ACC112 (cell line): Measurements from ENCODE around the gene ANKDD1B.
"Not testable (repeated sequence)": the region's sequence is repeated elsewhere in the genome, so short reads cannot be mapped to it uniquely, and the experiment has no call there.

Experiments used
- H2AFZ ChIP-seq: fragments of 200-600 bp; sonication (generic); one replicate; pipeline ENCODE4 v1.6.0; 2017; ENCODE audit warnings: antibody characterized with exemption, low read length; ENCODE audit not compliant: unreplicated experiment
- H3K27ac ChIP-seq: fragments of 200-600 bp; sonication (generic); 2 replicates; pipeline ENCODE4 v1.5.1; 2014; ENCODE audit warnings: low read depth, mild to moderate bottlenecking, antibody characterized with exemption, low read length, moderate library complexity
- H3K27me3 ChIP-seq: fragments of 200-600 bp; sonication (generic); 2 replicates; pipeline ENCODE4 v1.6.1; 2014; ENCODE audit warnings: mild to moderate bottlenecking, antibody characterized with exemption, low read length, moderate library complexity, mixed read lengths; ENCODE audit not compliant: insufficient read depth
- H3K36me3 ChIP-seq: fragments of 200-600 bp; sonication (generic); 2 replicates; pipeline ENCODE4 v1.6.1; 2016; ENCODE audit warnings: mild to moderate bottlenecking, antibody characterized with exemption, low read length, moderate library complexity, mixed read lengths; ENCODE audit not compliant: insufficient read depth
- H3K4me1 ChIP-seq: fragments of 200-600 bp; sonication (generic); one replicate; pipeline ENCODE4 v1.6.1; 2016; ENCODE audit warnings: low read length, mixed read lengths; ENCODE audit not compliant: insufficient read depth, unreplicated experiment, control insufficient read depth
- H3K4me3 ChIP-seq: fragments of 200-600 bp; sonication (generic); 2 replicates; pipeline ENCODE4 v1.5.1; 2014; ENCODE audit warnings: mild to moderate bottlenecking, low read depth, low read length
- H3K79me2 ChIP-seq: fragments of 200-600 bp; sonication (generic); one replicate; pipeline ENCODE4 v1.6.0; 2016; ENCODE audit warnings: low read length; ENCODE audit not compliant: control insufficient read depth, unreplicated experiment, insufficient read depth

ANKDD1B gene

DNA sequence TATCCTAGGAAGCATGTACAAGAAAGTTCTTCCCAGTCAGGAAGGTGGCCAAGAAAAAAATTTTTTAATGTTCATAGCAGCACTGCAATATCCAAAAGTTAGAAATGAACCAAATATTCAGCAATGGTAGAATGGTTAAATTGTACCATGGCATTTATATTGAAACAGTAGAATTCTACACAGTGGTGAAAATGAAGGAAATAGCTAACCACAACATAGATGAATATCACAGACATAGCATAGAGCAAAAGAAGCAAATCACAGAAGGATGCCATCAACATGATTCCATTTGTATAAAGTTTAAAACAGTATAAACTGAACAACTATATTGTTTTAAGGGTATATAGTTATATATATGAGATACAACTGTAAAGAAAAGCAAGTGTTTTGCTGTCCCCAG lies 10.7 kb upstream of the ANKDD1B start:
- Histone ChIP-seq H3K79me2 (peaks cover 5% of the 10 kb centered on the region), H3K4me3 (no peak overlapping the region), H3K27ac (no peak overlapping the region), H3K27me3 (no peaks in the 10 kb centered on the region), H2AFZ (no peak overlapping the region), H3K36me3 (peaks cover 24% of the 10 kb centered on the region), H3K4me1 (no peaks in the 10 kb centered on the region)

DNA sequence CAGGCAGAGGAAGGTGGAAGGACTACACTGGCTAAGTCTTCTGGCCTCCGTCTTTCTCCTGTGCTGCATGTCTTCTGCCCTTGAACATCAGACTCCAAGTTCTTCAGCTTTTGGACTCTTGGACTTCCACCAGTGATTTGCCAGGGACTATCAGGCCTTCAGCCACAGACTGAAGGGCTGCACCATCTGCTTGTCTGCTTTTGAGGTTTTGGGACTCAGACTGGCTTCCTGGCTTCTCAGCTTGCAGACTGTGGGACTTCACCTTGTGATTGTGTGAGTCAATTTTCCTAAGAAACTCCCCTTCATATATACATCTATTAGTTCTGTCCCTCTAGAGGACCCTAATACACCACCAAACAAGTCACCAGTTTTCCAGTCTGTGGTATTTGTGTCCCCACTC lies 9.7 kb upstream of the ANKDD1B start:
- Histone ChIP-seq H3K4me3 (no peak overlapping the region), H3K27me3 (no peaks in the 10 kb centered on the region), H2AFZ (no peak overlapping the region), H3K79me2 (peaks cover under 1% of the 10 kb centered on the region), H3K4me1 (no peaks in the 10 kb centered on the region), H3K27ac (no peak overlapping the region), H3K36me3 (peaks cover 18% of the 10 kb centered on the region)

DNA sequence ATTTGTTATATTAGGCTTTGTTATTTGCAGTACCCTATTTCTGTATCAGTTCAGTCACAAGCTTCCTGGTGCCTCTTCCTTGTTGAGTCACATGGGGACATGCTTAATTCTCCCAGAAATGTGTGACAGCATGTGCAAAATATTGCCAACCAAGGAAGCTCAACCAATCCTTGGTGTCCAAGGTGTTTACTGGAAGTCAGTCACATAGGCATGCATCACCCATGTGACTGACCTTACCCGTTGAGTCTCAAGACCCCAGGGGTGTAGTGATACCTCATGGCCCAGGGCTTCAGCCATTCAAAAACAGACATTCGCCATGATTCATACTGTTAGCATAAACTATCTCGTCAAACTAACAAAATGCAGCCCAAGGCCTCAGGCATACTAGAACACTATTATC lies 9.3 kb upstream of the ANKDD1B start:
- Histone ChIP-seq H3K36me3 (peaks cover 15% of the 10 kb centered on the region), H3K79me2 (no peaks in the 10 kb centered on the region), H2AFZ (no peak overlapping the region), H3K27ac (no peak overlapping the region), H3K27me3 (no peaks in the 10 kb centered on the region), H3K4me1 (no peaks in the 10 kb centered on the region), H3K4me3 (no peak overlapping the region)

DNA sequence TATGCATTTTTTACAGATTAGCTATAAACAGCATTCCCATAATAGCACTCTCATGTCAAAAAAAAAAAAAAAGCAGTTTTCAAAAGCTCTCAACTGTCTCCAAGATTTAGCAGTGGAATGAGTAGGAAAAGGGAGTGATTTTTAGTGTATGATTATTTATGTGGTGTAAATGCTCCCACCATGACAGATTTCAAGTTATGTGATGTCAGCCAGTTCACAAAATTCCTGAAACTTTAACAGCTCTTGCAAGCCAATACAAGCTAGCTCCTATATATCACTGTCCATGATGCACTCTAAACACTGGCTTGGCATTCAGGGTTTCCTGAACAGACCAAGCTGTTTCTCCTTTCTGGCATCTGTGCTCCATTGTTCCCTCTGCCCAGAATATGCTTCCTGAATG lies 7.9 kb upstream of the ANKDD1B start:
- Histone ChIP-seq H3K4me3 (no peak overlapping the region), H3K4me1 (no peaks in the 10 kb centered on the region), H3K27me3 (no peaks in the 10 kb centered on the region), H3K79me2 (no peaks in the 10 kb centered on the region), H3K27ac (no peak overlapping the region), H2AFZ (no peak overlapping the region), H3K36me3 (peaks cover 15% of the 10 kb centered on the region)

- Histone ChIP-seq H3K36me3 (peaks cover 15% of the 10 kb centered on the region), H3K27ac (no peak overlapping the region), H3K4me1 (no peaks in the 10 kb centered on the region), H3K4me3 (no peak overlapping the region), H2AFZ (no peak overlapping the region), H3K27me3 (no peaks in the 10 kb centered on the region), H3K79me2 (no peaks in the 10 kb centered on the region)
These were observed 7.4 kb upstream of the ANKDD1B start for GRCh38 chr5:75603821-75604220.

GRCh38 chr5:75607341-75607740 lies 3.9 kb upstream of the ANKDD1B start:
- H3K36me3 ChIP-seq, H2AFZ ChIP-seq, H3K27me3 ChIP-seq, H3K79me2 ChIP-seq, H3K4me1 ChIP-seq, H3K4me3 ChIP-seq, H3K27ac ChIP-seq: not testable (repeated sequence)

- no peak overlapping the region for H3K4me3 ChIP-seq
- H3K4me1 ChIP-seq = no peaks in the 10 kb centered on the region
- H3K79me2 ChIP-seq = no peaks in the 10 kb centered on the region
- no peak overlapping the region for H2AFZ ChIP-seq
- H3K27me3 ChIP-seq = no peaks in the 10 kb centered on the region
- H3K36me3 ChIP-seq = peaks cover 3% of the 10 kb centered on the region; the same call in 1 of the 2 replicates
- H3K27ac ChIP-seq = no peak overlapping the region
These were observed 2.4 kb upstream of the ANKDD1B start for GRCh38 chr5:75608870-75609269.

DNA sequence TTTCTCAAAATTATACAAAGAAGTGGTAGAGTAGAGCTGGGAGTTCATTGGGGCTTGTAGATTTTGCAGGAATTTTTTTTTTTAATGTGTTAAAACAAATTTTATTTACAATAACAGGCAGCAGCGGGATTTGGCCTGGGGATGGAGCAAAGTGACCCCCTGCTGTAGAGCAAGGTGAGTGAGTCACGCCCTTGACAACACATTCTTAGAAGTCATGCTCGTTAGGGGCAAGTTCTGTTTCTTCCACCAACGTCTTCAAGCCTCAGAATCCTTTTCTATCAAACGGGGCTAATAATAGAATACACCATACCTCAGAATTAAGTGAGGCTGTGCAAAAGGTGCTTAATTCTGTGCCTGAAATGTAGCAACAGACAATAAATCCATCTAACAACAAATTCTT lies 1.1 kb upstream of the ANKDD1B start:
- H3K4me1 ChIP-seq = no peaks in the 10 kb centered on the region
- H3K27me3 ChIP-seq = no peaks in the 10 kb centered on the region
- H3K27ac ChIP-seq = no peak overlapping the region
- H3K4me3 ChIP-seq = no peak overlapping the region
- H2AFZ ChIP-seq = no peak overlapping the region
- H3K79me2 ChIP-seq = no peaks in the 10 kb centered on the region
- H3K36me3 ChIP-seq = peaks cover 2% of the 10 kb centered on the region; the same call in 1 of the 2 replicates

- H3K4me3 ChIP-seq = peak overlapping the region; percentile 81
These were observed 368 bp upstream of the ANKDD1B start for GRCh38 chr5:75610859-75611310.

GRCh38 chr5:75612226-75612569 lies 945 bp downstream of the ANKDD1B start:
- no peaks in the 10 kb centered on the region for H3K79me2 ChIP-seq
- no peaks in the 10 kb centered on the region; the same call in 1 of the 2 replicates for H3K36me3 ChIP-seq
- H3K27me3 ChIP-seq = no peaks in the 10 kb centered on the region
- peak overlapping the region; percentile 81 for H3K4me3 ChIP-seq
- H2AFZ ChIP-seq = peak overlapping the region; percentile 64
- H3K27ac ChIP-seq = no peak overlapping the region
- no peaks in the 10 kb centered on the region for H3K4me1 ChIP-seq

More at GRCh38 chr5:75610859-75611310, 368 bp upstream of the ANKDD1B start:
- H3K4me1 ChIP-seq, H3K27ac ChIP-seq, H3K36me3 ChIP-seq, H3K79me2 ChIP-seq, H3K27me3 ChIP-seq: not testable (repeated sequence)
- peak overlapping the region; percentile 64 for H2AFZ ChIP-seq

DNA sequence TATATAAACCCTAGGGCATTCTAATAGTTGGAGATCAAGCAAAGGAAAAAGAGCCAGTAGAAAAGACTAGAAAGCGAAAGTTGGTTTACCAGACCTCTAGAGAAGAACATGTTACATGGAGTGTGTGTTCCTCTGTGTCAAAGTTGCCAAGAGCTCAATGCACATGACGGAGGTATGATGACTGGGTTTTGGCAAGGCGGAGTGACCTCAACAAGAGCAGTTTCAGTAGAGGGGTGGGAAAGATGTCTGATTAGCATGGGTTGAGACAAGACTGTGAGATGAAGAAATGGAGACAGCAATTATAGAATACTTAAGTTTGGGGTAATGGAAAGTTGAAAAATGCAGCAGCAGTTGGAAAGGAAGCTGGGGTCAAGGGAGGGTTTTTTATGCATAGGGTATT lies 1.6 kb downstream of the ANKDD1B start:
- Histone ChIP-seq H3K36me3 (no peaks in the 10 kb centered on the region; the same call in 1 of the 2 replicates), H3K4me3 (no peak overlapping the region), H3K27me3 (no peaks in the 10 kb centered on the region), H3K79me2 (no peaks in the 10 kb centered on the region), H3K27ac (no peak overlapping the region), H3K4me1 (no peaks in the 10 kb centered on the region), H2AFZ (no peak overlapping the region)
